NCI-H1694 treated with DMSO at 0.1 percent for 48 hours (cell line): Measurements from ENCODE around the gene SLC27A4.
"Not testable (repeated sequence)": the region's sequence is repeated elsewhere in the genome, so short reads cannot be mapped to it uniquely, and the experiment has no call there.

Experiments
- DNase-seq: peaks from one replicate; lab custom pipeline; 2025; lab: John Stamatoyannopoulos, UW

The SLC27A4 gene

GRCh38 chr9:128324401-128324800, 15.9 kb upstream of the SLC27A4 start:
- no peak for DNase-seq

- DNase-seq: no peak
Measured at GRCh38 chr9:128325629-128326028, 14.7 kb upstream of the SLC27A4 start.

DNA sequence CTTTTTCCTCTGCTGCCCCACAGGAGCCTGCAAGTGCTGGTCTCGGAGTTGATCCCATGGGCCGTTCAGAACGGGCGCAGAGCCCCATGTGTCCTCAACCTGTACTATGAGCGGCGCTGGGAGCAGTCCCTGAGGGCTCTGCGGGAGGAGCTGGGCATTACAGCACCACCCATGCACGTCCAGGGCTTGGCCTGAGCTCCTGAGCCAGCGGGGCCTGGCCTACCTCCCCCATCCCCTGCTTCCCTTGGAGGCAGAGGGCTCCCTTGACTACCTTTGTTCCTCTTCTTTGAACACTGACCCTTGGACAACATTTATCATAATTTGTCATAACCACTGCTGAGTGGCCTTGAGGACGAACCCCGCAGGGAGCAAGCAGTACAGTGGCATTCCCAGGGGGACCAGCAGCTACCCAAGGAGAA, 6.9 kb upstream of the SLC27A4 start:
- no peak for DNase-seq

DNA sequence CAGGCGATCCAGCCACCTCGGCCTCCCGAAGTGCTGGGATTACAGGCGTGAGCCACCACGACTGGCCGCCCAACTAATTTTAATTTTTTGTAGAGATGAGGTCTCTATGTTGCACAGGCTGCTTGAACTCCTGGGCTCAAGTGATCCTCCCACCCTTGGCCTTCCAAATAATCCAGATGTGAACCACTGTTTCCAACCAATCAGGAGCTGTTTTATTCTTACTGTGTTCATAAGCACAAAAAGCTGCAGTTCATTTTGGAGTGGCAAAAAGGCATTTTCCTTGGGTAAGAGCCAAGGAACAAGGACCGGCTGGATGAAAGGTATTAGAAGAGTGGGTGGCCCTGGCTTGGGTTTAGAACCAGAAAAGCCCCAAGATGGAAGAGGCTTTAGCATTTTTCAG, 5.2 kb upstream of the SLC27A4 start:
- no peak for DNase-seq

- DNase-seq: no peak
Measured at GRCh38 chr9:128335914-128336313, 4.4 kb upstream of the SLC27A4 start.

DNA sequence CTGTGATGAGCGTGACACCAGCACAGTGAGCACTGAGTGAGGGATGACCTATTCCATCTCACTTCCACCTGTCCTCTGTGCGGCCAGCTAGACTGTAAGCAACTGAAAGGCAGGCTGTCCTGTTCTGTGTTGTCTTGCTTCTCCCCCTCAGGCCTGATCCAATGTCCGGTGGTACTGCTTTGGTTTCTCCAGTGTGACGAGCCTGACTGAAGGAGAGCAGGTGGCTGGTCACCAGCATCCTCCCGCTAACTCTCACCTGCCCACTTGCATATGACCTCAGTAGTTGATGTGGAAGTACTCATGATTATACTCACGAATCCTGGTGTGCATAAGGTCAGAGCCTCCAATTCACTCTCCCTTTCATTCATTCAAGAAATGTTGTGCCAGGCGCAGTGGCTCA, 2.4 kb upstream of the SLC27A4 start:
- no peak for DNase-seq

DNA sequence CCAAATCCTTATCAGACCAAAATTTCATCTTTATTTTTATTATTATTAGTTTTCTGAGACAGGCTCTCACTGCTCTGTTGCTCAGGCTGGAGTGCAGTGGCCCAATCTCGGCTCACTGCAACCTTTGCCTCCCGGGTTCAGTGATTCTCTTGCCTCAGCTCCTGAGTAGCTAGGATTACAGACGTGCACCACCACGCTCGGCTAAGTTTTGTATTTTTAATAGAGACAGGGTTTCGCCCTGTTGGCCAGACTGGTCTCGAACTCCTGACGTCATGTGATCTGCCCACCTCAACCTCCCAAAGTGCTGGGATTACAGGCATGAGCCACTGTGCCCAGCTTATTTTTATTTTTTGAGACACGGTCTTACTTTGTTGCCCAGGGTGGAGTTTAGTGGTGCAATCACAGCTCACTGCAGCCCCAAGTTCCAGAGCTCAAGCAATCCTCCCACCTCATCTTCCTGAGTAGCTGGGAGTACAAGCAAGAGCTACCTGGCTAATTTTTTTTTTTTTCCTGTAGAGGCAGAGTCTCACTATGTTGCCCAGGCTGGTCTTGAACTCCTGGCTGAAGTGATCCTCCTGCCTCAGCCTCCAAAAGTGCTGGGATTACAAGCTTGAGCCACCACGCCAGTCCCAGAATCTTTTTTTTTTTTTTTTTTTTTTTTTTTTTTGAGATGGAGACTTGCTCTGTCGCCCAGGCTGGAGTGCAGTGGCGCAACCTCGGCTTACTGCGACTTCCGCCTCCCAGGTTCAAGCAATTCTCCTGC, 1.3 kb upstream of the SLC27A4 start:
- not testable (repeated sequence) for DNase-seq

DNA sequence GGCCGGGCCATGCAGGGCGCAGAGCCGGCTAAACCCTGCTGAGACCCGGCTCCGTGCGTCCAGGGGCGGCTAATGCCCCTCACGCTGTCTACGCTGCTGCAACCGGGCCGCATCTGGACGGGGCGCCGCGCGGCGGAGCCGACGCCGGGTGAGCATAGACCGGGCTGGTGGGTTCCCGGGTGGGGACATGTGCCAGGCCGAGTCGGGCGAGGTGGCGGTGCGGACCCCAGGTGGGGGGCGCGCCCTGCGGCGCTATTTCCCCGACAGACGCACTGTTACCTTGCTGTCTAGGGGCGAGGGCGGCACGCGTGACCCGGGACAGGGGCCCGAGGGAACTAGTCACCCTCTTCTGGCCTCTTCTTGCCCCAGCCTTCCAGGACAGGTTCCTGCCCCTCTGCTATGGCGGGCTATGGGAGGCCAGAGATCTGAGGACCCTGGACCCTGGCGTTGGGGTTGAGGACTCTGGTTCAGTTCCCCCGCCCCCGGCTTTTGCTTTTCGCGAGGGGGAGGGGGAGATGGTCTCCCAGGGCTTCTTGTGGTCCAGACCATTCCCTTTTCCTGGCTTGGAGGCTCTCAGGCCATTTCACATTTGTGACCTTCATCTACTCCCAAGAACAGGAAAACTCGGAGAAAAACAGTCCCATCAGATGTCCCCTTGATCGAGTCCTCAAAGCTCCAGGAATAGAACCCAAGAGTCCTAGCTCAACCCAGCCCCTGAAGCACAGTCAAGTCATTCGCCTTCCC, 536 bp downstream of the SLC27A4 start:
- DNase-seq: no peak

- DNase-seq: peak; percentile 40
Measured at GRCh38 chr9:128341435-128341849, 1.1 kb downstream of the SLC27A4 start.

- DNase-seq: no peak
Measured at GRCh38 chr9:128342971-128343680, 2.8 kb downstream of the SLC27A4 start.

DNA sequence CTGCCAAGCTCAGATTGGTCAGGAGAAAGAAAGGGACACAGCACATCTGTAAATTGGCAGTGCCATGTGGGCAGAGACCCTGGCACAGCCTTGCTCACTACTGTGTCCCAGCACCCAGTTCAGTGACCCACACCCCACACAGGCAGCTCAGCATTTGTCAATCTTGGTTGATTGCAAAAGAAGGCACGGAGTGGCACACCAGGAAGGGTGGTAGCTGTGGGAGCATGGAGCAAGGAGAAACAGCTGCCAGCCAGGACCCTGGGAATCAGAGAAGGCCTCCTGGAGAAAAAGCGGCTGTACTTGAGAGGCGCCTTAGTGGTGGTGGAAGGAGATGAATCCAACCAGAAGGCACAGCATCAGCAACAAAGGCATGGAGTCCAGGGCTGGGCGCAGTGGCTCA, 3.5 kb downstream of the SLC27A4 start:
- no peak for DNase-seq

DNA sequence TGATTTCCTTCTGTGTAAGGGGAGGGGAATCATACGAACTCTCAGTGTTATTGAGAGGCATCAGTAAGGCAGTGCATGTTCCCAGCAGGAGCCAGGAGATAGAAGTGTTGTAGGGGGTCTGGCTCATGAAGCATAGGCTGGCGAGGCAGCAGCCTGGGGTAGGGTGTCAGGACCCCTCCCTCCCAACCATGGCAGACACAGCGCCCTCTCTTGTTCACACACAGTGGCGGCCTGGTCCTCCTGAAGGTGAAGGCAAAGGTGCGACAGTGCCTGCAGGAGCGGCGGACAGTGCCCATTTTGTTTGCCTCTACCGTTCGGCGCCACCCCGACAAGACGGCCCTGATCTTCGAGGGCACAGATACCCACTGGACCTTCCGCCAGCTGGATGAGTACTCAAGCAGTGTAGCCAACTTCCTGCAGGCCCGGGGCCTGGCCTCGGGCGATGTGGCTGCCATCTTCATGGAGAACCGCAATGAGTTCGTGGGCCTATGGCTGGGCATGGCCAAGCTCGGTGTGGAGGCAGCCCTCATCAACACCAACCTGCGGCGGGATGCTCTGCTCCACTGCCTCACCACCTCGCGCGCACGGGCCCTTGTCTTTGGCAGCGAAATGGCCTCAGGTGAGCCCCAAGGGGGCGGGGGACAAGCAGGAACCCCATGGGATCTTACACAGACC, 4.7 kb downstream of the SLC27A4 start:
- no peak for DNase-seq

GRCh38 chr9:128349125-128349524, 8.8 kb downstream of the SLC27A4 start:
- DNase-seq: no peak

DNA sequence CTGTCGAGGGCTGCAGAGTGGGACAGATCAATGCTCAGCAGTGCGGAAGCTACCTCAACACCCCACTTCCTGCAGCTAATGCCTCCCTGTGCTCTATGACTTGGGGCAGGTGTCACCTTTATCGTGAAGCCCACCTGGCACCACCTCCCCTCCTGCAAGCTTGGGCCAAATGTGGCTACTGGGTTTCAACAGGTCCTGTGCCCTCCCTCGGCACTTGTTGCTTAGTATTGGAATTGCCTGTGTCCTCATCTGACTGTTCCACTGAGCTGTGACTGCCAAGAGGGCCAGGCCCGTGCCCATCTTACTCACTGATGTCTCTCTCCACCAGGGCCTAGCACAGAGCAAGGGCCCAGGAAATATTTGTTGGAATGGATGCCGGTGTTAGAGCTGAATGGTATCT, 9.4 kb downstream of the SLC27A4 start:
- no peak for DNase-seq

DNA sequence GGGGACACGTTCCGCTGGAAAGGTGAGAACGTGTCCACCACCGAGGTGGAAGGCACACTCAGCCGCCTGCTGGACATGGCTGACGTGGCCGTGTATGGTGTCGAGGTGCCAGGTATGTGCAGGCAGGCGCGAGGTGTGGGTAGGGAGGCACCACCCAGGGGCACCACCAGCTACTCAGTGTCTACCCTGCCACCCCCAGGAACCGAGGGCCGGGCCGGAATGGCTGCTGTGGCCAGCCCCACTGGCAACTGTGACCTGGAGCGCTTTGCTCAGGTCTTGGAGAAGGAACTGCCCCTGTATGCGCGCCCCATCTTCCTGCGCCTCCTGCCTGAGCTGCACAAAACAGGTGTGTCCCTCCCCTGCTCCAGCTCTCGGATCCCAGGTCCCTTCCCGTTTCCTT, 15.1 kb downstream of the SLC27A4 start:
- no peak for DNase-seq

DNA sequence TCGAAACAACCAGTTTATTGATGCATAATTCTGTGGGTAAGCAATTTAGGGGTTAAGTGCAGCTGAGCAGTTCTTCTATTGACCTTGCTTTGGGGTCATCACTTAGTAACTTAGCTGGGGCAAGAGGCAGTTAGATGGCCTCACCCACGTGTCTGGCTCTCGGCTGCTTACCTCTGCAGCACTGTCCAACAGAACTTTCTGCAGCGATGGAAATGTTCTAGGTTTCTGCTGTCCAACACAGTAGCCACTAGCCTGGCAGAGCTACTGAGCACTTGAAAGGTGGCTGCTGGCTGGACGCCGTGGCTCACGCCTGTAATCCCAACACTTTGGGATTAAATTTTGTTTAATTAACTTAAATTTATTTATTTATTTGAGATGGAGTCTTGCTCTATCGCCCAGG, 17.8 kb downstream of the SLC27A4 start:
- no peak for DNase-seq

DNA sequence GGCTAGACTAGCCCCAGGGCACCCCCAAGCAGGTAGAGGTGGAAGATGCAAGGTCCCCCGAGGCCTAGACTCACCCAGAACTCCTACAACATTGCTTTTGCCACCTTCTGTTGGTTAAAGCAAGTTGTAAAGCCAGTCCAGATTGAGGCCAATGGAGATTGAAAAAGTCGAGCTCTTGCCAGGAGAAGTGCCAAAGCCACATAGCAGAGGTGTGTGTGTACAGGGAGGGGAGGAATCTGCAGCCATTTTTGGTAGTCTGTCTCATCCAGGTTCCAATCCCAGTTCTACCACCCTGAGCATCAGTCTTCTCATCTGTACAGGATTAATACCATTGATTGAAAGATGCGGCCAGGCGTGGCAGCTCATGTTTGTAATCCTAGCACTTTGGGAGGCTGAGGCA, 18.5 kb downstream of the SLC27A4 start:
- DNase-seq: no peak

DNA sequence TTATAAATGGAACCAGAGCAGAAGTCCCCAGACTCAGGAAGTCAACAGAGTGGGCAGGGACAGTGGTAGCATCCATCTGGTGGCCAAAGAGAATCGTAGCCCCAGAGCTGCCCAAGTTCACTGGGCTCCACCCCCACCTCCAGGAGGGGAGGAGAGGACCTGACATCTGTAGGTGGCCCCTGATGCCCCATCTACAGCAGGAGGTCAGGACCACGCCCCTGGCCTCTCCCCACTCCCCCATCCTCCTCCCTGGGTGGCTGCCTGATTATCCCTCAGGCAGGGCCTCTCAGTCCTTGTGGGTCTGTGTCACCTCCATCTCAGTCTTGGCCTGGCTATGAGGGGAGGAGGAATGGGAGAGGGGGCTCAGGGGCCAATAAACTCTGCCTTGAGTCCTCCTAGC, 20.5 kb downstream of the SLC27A4 start:
- no peak for DNase-seq

DNA sequence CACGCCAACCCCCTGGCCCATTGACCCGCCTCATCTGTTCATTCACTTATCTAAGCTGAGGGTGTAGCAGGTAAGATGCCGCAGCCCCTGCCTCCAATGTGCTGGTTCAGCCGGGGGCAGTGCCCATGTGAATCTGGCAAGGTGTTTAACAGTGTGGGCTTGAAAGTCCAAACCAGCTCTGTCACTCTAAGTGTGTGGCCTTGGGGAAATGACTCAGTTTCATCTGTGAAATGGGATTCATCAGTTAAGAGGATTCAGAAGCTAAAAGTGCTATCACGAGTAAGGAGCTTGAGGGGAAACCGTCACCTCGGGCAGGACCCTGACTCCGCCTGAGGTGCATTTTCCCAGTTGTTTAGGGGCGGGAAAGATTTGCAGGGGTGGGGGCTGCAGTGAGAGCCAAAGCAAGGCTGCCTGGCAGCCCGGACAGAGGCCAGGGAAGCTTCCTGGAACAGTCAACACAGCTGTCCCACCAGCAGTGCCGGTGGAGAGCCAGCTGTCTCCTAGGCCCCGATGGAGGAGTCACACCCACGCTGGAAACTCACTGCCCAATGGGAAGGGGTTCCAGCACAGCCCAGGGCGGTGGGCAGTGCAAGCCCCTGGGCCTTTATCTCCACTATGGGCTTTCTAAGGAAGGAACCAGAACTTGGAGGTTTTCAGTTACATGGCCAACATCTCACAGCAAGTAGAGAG, 21.1 kb downstream of the SLC27A4 start:
- peak; percentile 66 for DNase-seq

DNA sequence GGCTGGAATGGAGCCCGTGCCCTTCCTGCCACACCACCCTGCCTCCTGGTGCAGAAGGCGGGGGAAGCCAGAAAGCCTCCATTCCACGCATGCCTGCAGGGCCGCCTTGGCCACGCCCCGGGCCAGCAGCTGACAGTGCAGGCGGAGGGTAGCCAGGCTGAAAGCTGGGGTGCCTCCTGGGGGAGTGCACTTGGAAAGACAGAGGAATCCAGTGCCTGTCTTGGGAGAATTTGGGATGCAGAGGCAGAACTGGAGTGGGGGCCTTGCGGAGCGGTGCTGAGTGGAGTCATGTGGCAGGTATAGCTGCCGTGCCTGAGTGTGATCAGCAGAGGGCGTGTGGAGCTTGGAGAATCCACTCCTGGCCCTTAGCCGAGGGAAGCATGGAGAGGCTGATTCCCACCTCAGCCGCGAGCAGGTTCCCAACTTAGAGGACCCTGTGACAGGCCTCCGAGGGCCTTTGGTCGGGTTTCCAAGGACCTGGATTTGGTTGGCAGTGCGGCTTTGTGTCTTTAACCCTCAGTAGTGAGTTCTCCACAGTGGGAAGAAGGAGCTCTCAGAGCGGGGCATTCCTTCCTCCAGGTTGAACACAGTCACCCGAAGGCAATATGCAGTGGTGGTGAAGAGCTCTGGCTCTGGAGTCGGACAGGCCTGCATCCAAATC, 21.8 kb downstream of the SLC27A4 start:
- peak; percentile 68 for DNase-seq

DNA sequence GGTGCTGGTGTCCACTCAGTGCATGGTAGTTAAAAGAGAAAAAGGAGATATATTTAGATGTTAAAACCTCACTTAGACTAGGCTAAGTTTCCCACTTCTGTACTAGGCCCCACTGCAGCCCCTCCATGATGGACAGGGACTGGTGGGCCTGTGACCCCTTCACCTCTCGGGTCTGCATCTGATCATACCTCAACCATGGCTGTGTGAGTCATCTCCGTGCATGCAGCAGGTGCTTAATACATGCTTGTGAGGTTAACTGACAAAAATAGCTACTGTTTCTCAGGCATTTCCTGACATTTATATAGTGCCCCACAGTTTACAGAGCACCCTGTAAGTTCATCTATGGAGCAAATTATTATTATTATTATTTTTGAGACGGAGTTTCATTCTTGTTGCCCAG, 22.4 kb downstream of the SLC27A4 start:
- no peak for DNase-seq
